ENCODE data around the gene HDAC8.

GRCh38 chrX:72360326-72360725, 212.3 kb downstream of the HDAC8 start:
- TF ChIP-seq CTCF (conservative IDR thresholded peaks at IDR 0.05): no peak
- TF ChIP-seq ZFX (IDR thresholded peaks at IDR 0.05): no peak

All from C4-2B (cell line).